GM12874 (cell line): ENCODE data around the gene PDE4B.

Experiments used
- TF ChIP-seq, protein P1 (sequence below): IDR thresholded peaks from 2 replicates; pipeline ENCODE4 v1.5.1; 2011; ENCODE audit warnings: low read depth, mild to moderate bottlenecking, control low read depth, low read length, moderate library complexity; ENCODE audit not compliant: insufficient read depth

PDE4B gene

GRCh38 chr1:66349242-66349641 lies 556.5 kb downstream of the PDE4B start:
- TF ChIP-seq, protein P1, sequence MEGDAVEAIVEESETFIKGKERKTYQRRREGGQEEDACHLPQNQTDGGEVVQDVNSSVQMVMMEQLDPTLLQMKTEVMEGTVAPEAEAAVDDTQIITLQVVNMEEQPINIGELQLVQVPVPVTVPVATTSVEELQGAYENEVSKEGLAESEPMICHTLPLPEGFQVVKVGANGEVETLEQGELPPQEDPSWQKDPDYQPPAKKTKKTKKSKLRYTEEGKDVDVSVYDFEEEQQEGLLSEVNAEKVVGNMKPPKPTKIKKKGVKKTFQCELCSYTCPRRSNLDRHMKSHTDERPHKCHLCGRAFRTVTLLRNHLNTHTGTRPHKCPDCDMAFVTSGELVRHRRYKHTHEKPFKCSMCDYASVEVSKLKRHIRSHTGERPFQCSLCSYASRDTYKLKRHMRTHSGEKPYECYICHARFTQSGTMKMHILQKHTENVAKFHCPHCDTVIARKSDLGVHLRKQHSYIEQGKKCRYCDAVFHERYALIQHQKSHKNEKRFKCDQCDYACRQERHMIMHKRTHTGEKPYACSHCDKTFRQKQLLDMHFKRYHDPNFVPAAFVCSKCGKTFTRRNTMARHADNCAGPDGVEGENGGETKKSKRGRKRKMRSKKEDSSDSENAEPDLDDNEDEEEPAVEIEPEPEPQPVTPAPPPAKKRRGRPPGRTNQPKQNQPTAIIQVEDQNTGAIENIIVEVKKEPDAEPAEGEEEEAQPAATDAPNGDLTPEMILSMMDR = no peak

GRCh38 chr1:66350001-66350547 lies 557.4 kb downstream of the PDE4B start:
- TF ChIP-seq, protein P1 = no peak

GRCh38 chr1:66351478-66351877 lies 558.8 kb downstream of the PDE4B start:
- TF ChIP-seq, protein P1 = no peak

- TF ChIP-seq, protein P1 = no peak
Observed at GRCh38 chr1:66351913-66352312, 559.2 kb downstream of the PDE4B start.

DNA sequence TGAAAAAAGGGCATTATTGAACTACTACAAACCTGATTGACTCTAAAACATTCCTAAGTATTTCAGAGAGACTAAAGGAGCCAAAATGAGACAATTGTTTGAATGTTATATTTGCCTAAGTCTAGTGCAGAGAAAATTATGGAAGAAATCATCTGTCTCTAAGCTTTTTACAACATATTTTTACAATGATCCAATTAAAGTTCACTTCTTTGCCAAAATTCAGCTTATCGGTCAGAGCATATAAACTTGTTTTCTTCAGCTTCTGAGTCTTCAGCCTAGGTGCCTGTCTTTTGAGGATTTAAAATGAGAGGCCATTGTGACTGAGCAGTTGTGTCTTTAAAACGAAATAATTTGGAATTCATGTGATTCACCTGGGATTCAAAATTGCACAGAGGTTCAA lies 560.1 kb downstream of the PDE4B start:
- TF ChIP-seq, protein P1 = no peak

- TF ChIP-seq, protein P1 = no peak
Observed at GRCh38 chr1:66353257-66353656, 560.6 kb downstream of the PDE4B start.

DNA sequence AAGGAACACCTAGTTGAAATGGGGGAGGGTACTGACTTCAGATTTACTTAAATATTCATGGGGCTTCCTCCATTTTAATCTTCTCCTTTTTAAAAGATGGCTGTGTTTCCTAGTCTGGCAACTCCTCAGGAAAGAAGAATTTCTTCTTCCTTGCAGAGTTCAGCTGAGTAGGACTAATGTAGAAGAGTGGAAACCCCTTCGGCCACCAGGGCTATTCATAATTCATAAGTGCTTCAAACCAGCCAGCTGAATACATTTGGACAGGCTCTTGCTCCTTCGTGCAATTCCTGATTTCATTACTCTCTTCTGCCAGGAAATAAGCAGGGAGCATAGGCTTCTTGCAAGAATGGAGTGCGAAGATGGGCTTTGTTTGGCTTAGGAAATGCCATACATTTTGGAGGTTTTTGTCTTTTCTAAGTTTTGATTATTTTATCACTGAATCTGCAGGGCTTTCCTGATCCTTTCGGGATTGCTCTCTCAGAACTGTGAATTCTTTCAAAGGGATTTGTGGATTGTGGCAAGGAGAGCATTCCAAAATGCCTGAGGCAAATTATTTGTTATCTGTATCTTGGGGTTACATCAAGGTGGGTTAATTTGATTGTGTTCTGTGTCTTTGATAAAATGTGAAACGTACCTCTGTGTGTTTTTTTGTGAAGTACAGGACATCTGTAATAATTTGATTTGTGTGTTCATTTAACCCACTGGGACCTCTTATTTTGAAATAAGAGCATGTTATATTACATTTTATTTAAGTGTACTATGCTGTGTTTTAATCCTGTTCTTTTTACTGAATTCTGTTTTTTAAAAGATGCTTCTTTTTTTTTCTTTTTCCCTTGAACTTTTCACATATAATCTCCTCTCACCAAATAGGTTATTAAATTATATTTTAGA lies 561.9 kb downstream of the PDE4B start:
- TF ChIP-seq, protein P1 = no peak
